Brain microvascular endothelial cell (primary cell): ENCODE measurements around the gene EFNA5.

ENCODE experiments used
- DNase-seq: peaks from one replicate; pipeline ENCODE4 v3.0.0-alpha.2; 2020
- H3K27ac ChIP-seq: fragments of 250-450 bp; sonication (Bioruptor Pico); 2 replicates; pipeline ENCODE4 v1.5.1; 2020; ENCODE audit warnings: mild to moderate bottlenecking, moderate library complexity
- H3K27me3 ChIP-seq: fragments of 250-450 bp; sonication (Bioruptor Pico); replicated peaks from 2 replicates; pipeline ENCODE4 v1.5.1; 2020; ENCODE audit warnings: mild to moderate bottlenecking
- H3K36me3 ChIP-seq: fragments of 250-450 bp; sonication (Bioruptor Pico); replicated peaks from 2 replicates; pipeline ENCODE4 v1.5.1; 2020; ENCODE audit warnings: mild to moderate bottlenecking
- H3K4me3 ChIP-seq: 2 replicates; pipeline ENCODE4 v1.5.1; 2011; ENCODE audit warnings: low read depth, mild to moderate bottlenecking, control low read depth, low read length, moderate library complexity
- CTCF ChIP-seq: IDR thresholded peaks from 2 replicates; pipeline ENCODE4 v1.5.1; 2011; ENCODE audit warnings: low read depth, mild to moderate bottlenecking, moderate library complexity, low read length, control low read depth, inconsistent platforms; ENCODE audit errors: missing control alignments
- in situ Hi-C: cut with HindIII; loops from 2 replicates; pipeline ENCODE4 v1.10.0; 2017; ENCODE audit warnings: low sequenced_read_pairs, low pct_ligation_motif_present

EFNA5 gene

DNA sequence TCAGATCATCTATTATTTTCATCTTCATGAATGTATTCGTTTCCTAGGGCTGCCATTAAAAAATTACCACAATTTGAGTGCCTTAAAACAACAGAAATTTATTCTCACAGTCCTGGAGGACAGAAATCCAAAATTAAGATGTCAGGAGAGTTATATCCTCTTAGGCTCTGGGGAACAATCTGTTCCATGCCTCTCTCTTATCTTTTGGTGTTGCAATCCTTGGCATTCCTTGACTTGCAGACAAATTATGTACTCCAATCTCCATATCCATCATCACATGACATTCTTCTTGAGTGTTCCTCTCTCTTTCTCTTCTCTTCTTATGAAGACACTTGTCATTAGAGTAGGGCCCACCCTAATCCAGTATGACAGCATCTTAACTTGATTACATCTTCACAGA is 339.4 kb downstream of the EFNA5 start:
- no peaks in the 10 kb centered on the region for H3K27me3 ChIP-seq
- no peak for DNase-seq
- no peaks in the 10 kb centered on the region for H3K36me3 ChIP-seq
- in situ Hi-C loops = no loop called here
- no peak overlapping the region for H3K4me3 ChIP-seq
- TF ChIP-seq CTCF = no peak
- no peak overlapping the region for H3K27ac ChIP-seq

DNA sequence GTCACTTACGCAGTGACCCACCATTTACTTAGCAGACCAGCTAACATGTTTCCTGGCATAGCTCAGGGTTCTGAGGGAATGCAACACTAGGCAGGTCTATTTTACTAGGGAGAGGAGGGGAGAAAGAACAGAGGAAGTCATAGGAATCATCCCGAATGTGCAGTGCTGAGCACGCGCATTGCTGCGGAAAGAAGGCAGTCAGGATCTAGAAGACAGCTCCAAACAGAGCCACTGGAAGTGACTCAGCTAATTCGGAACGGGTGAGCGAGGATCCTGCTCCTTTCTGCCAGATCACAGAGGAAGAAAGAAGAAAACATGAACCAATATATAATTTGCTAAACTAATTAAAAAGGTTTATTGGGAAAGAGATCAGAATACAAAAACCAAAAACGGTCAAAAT is 339.8 kb downstream of the EFNA5 start:
- in situ Hi-C loops = no loop called here
- Histone ChIP-seq H3K27ac (no peak overlapping the region), H3K4me3 (no peak overlapping the region), H3K27me3 (no peaks in the 10 kb centered on the region), H3K36me3 (no peaks in the 10 kb centered on the region)
- TF ChIP-seq CTCF = no peak
- DNase-seq = no peak

DNA sequence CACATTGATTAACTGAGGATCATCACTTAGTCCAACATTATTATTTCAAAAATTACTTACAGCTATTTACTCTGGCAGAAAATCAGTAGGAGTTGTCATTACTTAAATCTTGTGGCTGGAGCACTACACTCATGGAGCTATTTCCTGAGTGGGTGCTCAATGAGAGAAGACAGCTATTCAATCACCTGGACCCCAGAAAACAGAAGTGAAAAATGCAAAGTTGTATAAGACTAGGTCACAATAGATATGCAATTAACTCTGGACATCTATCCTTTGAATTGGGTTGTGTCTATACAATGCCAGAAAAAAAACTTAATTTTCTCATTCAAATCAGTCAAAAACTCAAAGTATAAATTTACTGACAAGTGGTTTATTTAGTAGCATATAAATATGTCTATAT is 340.9 kb downstream of the EFNA5 start:
- no peaks in the 10 kb centered on the region for H3K27me3 ChIP-seq
- TF ChIP-seq CTCF = no peak
- H3K27ac ChIP-seq = no peak overlapping the region
- in situ Hi-C loops = no loop called here
- H3K36me3 ChIP-seq = no peaks in the 10 kb centered on the region
- no peak overlapping the region for H3K4me3 ChIP-seq
- DNase-seq = no peak
